Testis (tissue), 2 donors: ENCODE data around the gene TEX12.

Experiments
- CTCF ChIP-seq, 3 experiments: fragments of 450-650 bp in 2 of 3; fragments of 200-600 bp in 1 of 3; sonication (generic) in 1 of 3; IDR thresholded peaks; one replicate each; pipeline ENCODE4 v1.5.1; 2016 to 2019; ENCODE audit warnings: antibody characterized with exemption in 3 of 3, mild to moderate bottlenecking in 2 of 3, moderate library complexity in 1 of 3
- POLR2A ChIP-seq: fragments of 450-650 bp; IDR thresholded peaks from one replicate; pipeline ENCODE4 v1.6.1; 2017; ENCODE audit warnings: antibody characterized with exemption, mild to moderate bottlenecking, moderate library complexity

- TF ChIP-seq POLR2A (no peak), CTCF (IDR thresholded peaks at IDR 0.05) (no peak)
Observed at GRCh38 chr11:112211536-112211935, 44.4 kb downstream of the TEX12 start.
